WI38 (cell line): ENCODE results near the gene RBM23.
"Not testable (repeated sequence)": the region's sequence is repeated elsewhere in the genome, so short reads cannot be mapped to it uniquely, and the experiment has no call there.

Source experiments
- H3K4me3 ChIP-seq: 2 replicates; pipeline ENCODE4 v1.5.1; 2011; ENCODE audit warnings: low read depth, mild to moderate bottlenecking, control low read depth, low read length
- CTCF ChIP-seq: IDR thresholded peaks from 2 replicates; pipeline ENCODE4 v1.5.1; 2012; ENCODE audit warnings: low read depth, mild to moderate bottlenecking, control low read depth, low read length

Gene RBM23

GRCh38 chr14:22856428-22856827 is 62.5 kb downstream of the RBM23 start:
- no peak overlapping the region for H3K4me3 ChIP-seq
- TF ChIP-seq CTCF, result no peak

GRCh38 chr14:22854963-22855724 is 63.8 kb downstream of the RBM23 start:
- no peak for TF ChIP-seq CTCF
- H3K4me3 ChIP-seq, result no peak overlapping the region

GRCh38 chr14:22854296-22854695 is 64.7 kb downstream of the RBM23 start:
- not testable (repeated sequence) for H3K4me3 ChIP-seq

GRCh38 chr14:22852940-22853767 is 65.8 kb downstream of the RBM23 start:
- TF ChIP-seq CTCF, result peak; percentile 83
- H3K4me3 ChIP-seq, result peak overlapping the region; percentile 53

- no peak for TF ChIP-seq CTCF
- no peak overlapping the region for H3K4me3 ChIP-seq
Observed at GRCh38 chr14:22852599-22852939, 66.4 kb downstream of the RBM23 start.

GRCh38 chr14:22852178-22852577 is 66.8 kb downstream of the RBM23 start:
- not testable (repeated sequence) for H3K4me3 ChIP-seq

- H3K4me3 ChIP-seq, result peak overlapping the region; percentile 27; the same call in 1 of the 2 replicates
- no peak for TF ChIP-seq CTCF
Observed at GRCh38 chr14:22850944-22851764, 67.8 kb downstream of the RBM23 start.

GRCh38 chr14:22849212-22849819 is 69.6 kb downstream of the RBM23 start:
- H3K4me3 ChIP-seq, result no peak overlapping the region
- no peak for TF ChIP-seq CTCF
